HG02798 (cell line): Measurements from ENCODE around the gene GET3.

Experiments used
- ATAC-seq: cut with Tn5 transposase; IDR thresholded peaks from one replicate; pipeline ENCODE4 v1.9.1; 2021; ENCODE audit warnings: mild to moderate bottlenecking; ENCODE audit not compliant: unreplicated experiment, poor library complexity

Gene GET3

DNA sequence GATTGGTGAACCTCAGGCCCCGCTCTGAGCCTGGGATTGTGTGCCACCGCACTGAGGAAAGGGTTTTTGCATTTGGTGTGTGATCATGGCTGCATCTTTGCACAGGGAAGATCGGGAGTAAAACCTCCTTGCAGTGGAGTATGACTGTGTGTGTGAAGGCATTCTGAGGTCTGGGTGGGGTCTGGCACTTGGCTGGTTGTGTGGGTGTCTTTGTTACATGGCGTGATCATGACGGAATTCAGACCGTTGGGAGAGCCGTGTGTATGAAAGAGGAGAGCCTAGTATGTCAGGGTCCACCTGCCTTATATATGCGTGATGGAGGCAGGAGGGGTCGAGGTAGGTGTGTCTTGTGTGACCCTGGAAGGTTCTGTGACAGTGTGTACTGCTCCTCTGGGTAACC lies 13.6 kb downstream of the GET3 start:
- ATAC-seq, result no peak

GRCh38 chr19:12751635-12752034 lies 14.3 kb downstream of the GET3 start, which contains the start of gene BEST2:
TSS of gene BEST2 (plus strand) at chr19:12751791. CDS start at chr19:12752593, 802 bp downstream.
- ATAC-seq, result no peak

GRCh38 chr19:12752056-12752781 lies 14.9 kb downstream of the GET3 start:
- ATAC-seq, result no peak

- ATAC-seq, result no peak
These were observed 17.3 kb downstream of the GET3 start for GRCh38 chr19:12754465-12755196.

DNA sequence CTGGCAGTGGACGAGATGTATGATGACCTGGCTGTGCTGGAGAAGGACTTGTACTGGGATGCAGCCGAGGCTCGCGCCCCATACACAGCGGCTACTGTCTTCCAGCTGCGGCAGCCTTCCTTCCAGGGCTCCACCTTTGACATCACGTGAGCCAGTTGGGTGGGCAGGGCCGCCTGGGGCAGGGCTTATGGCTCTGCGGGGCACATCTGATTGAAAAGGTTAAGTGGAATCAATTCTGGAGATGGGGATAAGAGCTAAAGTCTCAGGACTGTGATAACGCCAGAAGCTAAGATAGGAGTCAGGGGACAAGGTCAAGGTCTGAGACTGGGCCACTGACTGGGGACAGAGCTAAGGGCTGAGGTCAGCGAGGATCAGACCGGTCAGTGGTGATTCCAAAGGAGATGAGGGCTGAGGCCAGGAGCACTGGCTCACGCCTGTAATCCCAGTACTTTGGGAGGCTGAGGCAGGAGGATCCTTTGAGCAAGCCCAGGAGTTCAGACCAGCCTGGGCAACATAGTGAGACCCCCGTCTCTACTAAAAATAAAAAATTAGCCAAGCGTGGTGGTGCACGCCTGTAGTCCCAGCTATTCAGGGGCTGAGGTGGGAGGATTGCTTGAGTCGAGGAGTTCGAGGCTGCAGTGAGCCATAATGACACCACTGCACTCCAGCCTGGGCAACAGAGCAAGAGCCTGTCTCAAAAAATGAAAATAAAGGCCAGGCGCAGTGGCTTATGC lies 19.0 kb downstream of the GET3 start:
- ATAC-seq, result no peak

DNA sequence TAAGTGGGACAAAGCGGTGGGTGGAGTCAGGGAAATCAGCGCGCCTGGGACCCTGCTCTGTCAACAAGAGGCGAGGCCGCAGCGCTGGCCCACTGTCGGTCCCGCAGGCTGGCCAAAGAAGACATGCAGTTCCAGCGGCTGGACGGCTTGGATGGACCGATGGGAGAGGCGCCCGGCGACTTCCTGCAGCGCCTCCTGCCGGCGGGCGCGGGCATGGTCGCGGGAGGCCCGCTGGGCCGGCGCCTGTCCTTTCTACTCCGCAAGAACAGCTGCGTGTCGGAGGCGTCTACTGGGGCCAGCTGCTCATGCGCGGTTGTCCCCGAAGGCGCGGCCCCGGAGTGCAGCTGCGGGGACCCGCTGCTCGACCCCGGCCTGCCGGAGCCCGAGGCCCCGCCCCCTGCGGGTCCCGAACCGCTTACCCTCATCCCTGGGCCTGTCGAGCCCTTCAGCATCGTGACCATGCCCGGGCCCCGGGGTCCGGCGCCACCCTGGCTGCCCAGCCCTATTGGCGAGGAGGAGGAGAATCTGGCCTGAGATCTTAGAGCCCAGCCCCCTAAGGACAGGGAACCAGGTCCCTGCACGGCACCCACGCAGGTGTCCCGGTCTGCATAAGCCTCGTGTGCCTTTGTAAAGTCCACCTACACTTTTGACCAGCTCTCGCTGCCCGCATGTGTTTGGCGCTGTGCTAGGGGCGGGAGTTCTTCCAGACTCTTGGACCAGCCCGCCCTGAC lies 20.4 kb downstream of the GET3 start:
- no peak for ATAC-seq

DNA sequence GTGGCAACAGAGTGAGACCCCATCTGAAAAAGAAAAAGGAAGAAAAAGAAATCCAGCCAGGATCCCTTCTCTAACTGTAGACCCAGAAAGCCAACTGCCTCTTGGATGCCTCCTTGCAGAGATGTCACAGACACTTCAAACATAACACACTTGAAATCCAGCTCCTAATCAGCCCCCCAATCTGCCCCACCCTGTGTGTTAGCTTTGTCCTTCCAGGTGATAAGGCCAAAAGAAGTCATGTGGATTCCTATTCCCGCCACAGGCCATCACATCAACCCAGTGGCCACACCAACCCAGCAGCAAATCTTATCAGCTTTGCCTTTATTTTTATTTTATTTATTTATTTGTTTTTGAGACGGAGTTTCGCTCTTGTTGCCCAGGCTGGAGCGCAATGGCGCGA lies 22.4 kb downstream of the GET3 start:
- ATAC-seq, result no peak

DNA sequence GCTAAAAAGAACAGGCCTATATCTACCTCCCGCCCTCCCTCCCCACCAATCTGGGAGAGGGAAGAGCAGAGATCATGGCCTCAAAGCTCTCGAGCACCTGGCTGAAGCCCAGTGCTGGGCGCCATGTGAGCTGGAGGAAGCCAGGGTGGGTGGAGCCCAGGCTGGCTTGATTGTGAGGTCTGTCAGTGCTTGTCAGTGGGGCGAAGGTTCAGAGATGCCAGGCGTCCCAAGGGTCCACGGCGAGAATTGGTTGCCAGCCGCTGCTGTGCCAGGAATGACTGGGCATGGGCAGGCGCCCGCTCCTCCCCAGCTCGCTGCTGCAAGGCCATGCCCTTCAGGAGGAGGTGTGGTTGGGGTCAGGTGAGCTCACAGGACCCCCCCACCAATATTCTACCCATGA lies 25.8 kb downstream of the GET3 start:
- no peak for ATAC-seq

GRCh38 chr19:12764698-12765097 lies 27.4 kb downstream of the GET3 start:
- ATAC-seq, result no peak

DNA sequence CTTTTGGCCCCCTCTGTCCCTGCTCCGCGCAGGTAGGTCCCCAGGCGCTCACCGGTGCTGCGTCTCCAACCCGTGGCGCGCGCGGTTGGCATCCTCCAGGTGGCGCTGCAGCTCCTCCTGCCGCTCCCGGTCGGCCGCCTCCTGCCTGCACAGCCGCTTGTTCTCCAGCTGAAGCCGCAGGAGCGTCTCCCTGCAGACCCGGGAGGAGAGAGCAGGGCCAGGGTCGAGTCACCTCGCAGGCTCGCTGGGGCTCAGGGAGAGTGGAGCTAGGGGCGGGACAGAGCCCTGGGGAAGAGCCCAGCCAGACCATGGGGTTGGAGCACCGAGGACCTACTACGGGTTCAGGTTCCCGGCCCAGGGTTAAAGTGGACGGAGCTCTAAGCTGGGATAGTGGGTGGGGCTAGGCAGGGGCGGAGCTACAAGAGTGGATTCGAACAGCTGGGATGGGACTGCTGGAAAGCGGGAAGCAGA lies 28.8 kb downstream of the GET3 start:
- no peak for ATAC-seq

DNA sequence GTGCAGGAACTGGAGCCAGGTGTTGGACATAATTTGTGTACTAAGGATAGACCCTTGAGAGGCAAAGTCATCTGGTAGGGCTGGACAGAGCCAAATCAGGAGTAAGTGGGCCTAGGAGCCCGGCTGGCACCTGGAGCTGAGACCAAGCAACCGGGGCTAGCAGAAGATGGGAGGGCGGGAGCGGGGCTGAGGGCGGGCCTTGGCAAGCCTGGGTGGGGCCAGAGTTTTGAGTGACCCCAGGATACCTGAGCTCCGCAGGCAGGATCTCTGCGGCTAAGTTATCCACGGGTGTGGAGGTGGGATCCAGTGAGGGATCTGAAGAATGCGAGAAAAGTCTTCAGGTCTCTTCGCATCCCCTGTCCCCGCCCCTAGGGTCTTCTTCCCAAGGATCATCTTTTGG lies 29.9 kb downstream of the GET3 start:
- no peak for ATAC-seq

DNA sequence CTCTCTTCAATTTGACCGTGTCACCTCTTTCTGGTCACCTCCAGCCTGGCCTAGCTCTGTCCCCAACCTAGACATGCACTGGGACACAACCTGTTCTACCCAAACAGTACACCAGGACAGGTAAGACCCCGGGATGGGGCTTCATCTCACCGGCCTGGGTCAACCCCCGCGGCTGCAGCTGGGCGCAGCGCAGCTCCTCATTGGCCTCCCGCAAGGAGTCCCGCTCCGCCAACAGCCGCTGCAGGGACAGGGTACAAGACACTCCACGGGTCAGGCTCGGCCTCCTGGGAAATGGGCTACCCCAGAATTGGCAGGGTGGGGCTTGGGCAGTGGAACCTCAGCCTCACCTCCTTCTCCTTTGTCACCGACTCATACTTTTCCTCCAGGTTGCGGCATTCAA lies 30.4 kb downstream of the GET3 start:
- ATAC-seq, result no peak

- peak; percentile 61 for ATAC-seq
These were observed 32.4 kb downstream of the GET3 start for GRCh38 chr19:12769689-12770088.

DNA sequence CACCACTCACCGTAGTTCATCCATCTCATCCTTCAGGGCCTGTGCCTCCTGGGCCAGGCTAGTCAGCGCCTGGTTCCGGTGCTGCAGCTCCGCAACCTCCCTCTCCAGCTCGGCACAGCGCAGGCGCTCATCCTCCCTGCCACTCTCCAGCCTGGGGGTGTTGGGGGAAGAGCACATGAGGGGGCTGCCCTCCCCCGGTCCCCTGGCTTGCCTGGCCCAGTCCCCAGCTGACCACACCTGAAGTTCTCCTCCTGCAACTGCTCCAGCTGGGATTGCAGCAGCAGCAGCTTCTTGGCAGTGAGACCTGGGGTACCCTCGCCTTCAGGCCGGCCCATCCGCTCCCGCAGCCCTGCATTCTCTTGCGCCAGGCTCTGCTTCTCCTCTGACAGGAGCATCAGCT lies 33.6 kb downstream of the GET3 start:
- ATAC-seq, result no peak

DNA sequence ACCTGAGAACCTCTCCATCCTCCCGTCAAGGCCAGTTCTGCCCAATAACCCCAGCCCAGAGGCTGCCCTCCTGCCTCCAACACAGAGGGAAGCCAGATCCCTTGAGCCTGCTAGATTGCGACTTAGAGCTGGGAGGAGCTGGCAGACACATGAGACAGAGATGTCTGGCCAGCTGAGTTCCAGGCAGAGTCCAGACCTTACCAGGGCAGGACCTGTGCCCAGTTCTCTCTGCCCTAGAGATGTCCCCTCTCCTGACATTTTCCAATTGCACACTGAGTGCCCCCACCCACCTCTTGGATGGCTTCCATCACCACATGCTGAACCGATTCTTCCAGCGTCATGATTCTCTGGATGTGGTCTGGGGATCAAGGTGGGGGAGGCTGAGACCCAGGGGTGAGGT lies 35.0 kb downstream of the GET3 start:
- ATAC-seq, result no peak

GRCh38 chr19:12773571-12773970 lies 36.3 kb downstream of the GET3 start:
- ATAC-seq, result no peak

DNA sequence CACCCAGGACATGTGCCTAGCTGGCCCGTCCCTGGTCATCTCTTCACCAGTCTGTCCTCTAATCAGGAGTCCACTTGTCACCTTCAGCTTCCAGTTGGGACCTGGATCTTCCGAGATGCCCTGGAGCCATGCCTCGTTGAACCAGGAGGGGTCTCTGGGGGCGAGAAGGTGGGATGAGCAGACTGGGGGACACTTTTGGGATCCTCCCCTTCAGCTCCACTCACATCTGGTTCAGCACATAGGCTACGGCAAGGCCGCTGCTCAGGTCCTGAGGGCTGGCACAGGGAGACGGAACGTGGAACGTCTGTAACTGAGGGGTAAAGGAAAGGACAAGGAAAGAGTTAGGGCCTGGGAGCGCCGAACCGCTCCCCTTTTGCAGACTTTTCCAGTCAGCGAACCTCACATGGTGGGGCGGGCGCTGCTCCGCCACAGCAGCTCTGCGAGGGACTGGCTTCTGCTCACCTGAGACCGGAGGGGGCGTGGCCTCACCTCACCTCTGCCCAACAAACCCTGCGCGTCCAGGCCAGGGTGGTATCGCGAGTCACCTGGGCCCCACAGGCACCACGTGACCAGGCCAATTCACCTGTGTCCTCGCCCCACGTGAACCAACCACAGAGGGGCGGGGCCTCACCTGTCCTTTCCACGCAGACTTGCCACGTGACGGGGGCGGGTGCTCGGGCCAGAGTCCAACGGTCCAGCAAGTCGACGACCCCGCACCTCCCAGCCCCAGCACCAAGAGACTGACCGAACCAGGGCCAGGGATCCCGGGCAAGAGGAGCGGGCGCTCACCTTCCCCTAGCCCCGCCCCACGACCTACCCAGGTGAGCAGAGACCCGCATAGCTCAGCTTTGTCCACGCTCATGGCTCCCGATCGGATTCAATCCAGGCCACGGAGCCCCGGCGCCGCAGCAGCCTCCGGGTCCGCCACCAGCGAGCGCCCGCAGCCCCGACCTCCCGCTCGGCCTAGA lies 37.6 kb downstream of the GET3 start, which contains the start of gene HOOK2:
TSS of gene HOOK2 (minus strand) at position 965 of the 968 bp plus-strand sequence. CDS start at position 862, 103 bp downstream.
- peak; percentile 7 for ATAC-seq

- peak; percentile 32 for ATAC-seq
These were observed 40.1 kb downstream of the GET3 start for GRCh38 chr19:12777217-12778016.
